Activated CD8-positive, alpha-beta T cell treated with anti-CD3 and anti-CD28 coated beads, Interleukin-2, amount 10 ng/mL, durations not matched to agents 7 days and 5 days (primary cell): ENCODE results near the gene MAP3K1. TPM values are rescaled to one million over a fixed set of nuclear protein-coding genes. Genes with fewer than 3 reads are reported as not detected.
A peak's percentile ranks its signal among the peaks of the same experiment; 100 is the strongest.

Experiments
- ATAC-seq: fragments of 150-1000 bp; cut with Tn5 transposase; one replicate; pipeline ENCODE4 v1.10.0; 2021; ENCODE audit warnings: moderate library complexity
- CTCF ChIA-PET: fragments of 350-600 bp; sonication (Branson Sonifier 250); formaldehyde crosslinking; loops from one replicate; lab custom pipeline; 2021; ENCODE audit warnings: antibody characterized with exemption; lab: Charles Lee
- POLR2A ChIA-PET: fragments of 350-600 bp; sonication (Branson Sonifier 250); formaldehyde crosslinking; loops from one replicate; lab custom pipeline; 2021; ENCODE audit warnings: antibody characterized with exemption; lab: Charles Lee
- DNase-seq: peaks from one replicate; pipeline ENCODE4 v3.0.0-alpha.2; 2020
- H3K27ac Mint-ChIP-seq: one replicate; pipeline ENCODE4 v1.8.0; 2021; ENCODE audit warnings: mild to moderate bottlenecking, mixed read lengths
- H3K27me3 Mint-ChIP-seq: one replicate; pipeline ENCODE4 v1.8.0; 2021; ENCODE audit warnings: low read depth, mixed read lengths
- H3K36me3 Mint-ChIP-seq: one replicate; pipeline ENCODE4 v1.8.0; 2021; ENCODE audit warnings: low read depth, mixed read lengths
- H3K4me1 Mint-ChIP-seq: one replicate; pipeline ENCODE4 v1.8.0; 2021; ENCODE audit warnings: low read depth, mixed read lengths
- H3K4me3 Mint-ChIP-seq: one replicate; pipeline ENCODE4 v1.8.0; 2021; ENCODE audit warnings: mild to moderate bottlenecking, mixed read lengths
- H3K9me3 Mint-ChIP-seq: one replicate; pipeline ENCODE4 v1.8.0; 2022; ENCODE audit warnings: mixed read lengths; ENCODE audit not compliant: insufficient read depth
- total RNA-seq, 2 experiments: library from RNA; stranded (reverse); gene quantifications; one replicate each; pipeline ENCODE4 v1.2.3, GENCODE V29; 2021

MAP3K1 gene
- total RNA-seq, 2 experiments from 2014 or later, result 24.1 to 25.1 TPM

DNA sequence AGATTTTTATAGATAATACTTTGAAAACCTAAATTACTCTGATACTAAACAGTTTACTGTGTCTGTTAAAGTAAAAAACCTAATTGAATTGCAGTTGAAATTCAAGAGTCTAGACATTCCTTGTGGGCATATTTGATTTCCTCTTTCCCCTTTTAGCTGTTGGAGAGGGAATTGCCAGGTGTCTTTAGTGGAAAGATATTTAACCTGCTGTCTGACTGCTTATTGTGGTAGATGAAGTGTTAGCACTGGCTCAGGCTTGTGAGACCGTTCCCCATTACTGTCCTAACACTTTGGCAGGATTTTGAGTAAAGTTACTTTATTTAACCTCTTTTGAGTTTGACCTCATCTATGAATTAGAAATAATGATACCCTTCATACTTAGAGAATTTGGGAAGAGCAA lies 16.4 kb downstream of the MAP3K1 start:
- POLR2A ChIA-PET, result no interaction called here
- H3K4me3 Mint-ChIP-seq, result no peak overlapping the region
- DNase-seq (no peak), ATAC-seq (no peak)
- H3K27ac Mint-ChIP-seq, result no peak overlapping the region
- CTCF ChIA-PET, result no interaction called here
- no peaks in the 10 kb centered on the region for H3K27me3 Mint-ChIP-seq
- H3K4me1 Mint-ChIP-seq, result peaks cover 58% of the 10 kb centered on the region
- peaks cover 2% of the 10 kb centered on the region for H3K36me3 Mint-ChIP-seq
- no peaks in the 10 kb centered on the region for H3K9me3 Mint-ChIP-seq

DNA sequence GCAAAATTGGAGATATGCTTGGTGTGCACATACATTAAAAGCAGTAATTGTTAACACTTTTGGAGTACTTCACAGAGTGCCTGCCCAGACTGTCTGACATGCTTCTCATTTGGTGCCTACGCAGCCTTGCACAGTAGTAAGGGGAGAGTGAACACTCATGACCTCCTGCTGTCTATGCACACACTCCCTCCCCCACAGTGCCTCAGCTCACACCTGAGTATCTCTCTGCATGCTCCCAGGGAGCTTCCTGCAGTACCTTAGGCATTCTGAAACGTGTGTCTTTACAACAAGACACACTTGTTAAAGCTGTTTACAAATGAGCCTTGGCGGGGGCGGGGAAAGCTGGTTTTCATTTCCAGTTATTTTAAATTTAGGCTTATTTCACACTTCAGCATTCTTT lies 18.0 kb downstream of the MAP3K1 start:
- POLR2A ChIA-PET, result no interaction called here
- no peak for ATAC-seq
- Mint-ChIP-seq H3K4me1 (peaks cover 55% of the 10 kb centered on the region), H3K27ac (no peak overlapping the region), H3K4me3 (no peak overlapping the region), H3K36me3 (peaks cover 2% of the 10 kb centered on the region), H3K9me3 (no peaks in the 10 kb centered on the region), H3K27me3 (no peaks in the 10 kb centered on the region)
- no peak for DNase-seq
- CTCF ChIA-PET, result interaction anchor here (2.9 kb wide), 1 partner anchor 562 kb away, joined by 25 read pairs; no protein-coding TSS in a partner anchor

DNA sequence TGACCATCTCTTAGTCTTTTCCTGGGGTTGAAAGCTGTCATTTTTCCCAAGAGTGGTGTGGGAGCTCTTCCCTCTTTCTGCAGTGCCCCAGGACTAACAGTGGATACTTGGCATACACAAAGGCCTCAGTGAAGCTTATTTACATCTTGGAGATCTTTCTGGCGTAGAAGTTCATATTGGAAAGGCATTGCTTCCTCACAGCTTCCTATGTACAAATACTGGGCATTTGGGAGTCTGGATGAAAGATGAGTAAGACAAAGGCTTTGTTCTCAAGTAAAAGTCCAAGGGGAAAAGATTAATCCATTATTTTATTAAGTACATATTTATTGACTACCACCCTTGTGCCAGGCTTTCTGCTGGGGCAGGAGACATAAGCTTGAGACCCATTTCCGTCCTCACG lies 22.0 kb downstream of the MAP3K1 start:
- H3K27me3 Mint-ChIP-seq, result no peaks in the 10 kb centered on the region
- peaks cover 39% of the 10 kb centered on the region for H3K4me1 Mint-ChIP-seq
- ChIA-PET CTCF (interaction anchor here (0.9 to 2.9 kb wide), 17 partner anchors 11 to 883 kb away, joined by 3 to 112 read pairs (median 8); no protein-coding TSS in a partner anchor), POLR2A (no interaction called here)
- ATAC-seq (no peak), DNase-seq (no peak)
- H3K27ac Mint-ChIP-seq, result no peak overlapping the region
- H3K36me3 Mint-ChIP-seq, result no peaks in the 10 kb centered on the region
- H3K4me3 Mint-ChIP-seq, result no peak overlapping the region
- H3K9me3 Mint-ChIP-seq, result no peaks in the 10 kb centered on the region

DNA sequence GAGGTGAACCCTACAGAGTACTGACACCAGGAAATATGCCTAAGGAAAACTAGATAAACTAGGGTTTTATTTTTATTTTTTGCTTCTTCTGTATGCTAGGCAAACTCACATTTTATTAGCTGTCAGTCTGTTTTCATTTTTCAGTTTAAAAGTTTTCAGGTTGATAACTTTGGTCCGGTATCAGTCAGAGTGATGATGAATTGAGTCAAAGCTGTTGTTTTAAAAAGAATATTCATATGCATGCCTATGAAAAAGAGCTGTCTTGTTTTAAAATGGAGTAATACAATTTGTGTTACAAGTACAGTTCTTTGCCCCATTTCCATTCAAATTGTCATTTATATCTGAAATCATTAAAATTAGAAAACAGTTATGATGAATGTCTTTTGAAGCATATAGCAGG lies 22.6 kb downstream of the MAP3K1 start:
- no peak overlapping the region for H3K4me3 Mint-ChIP-seq

DNA sequence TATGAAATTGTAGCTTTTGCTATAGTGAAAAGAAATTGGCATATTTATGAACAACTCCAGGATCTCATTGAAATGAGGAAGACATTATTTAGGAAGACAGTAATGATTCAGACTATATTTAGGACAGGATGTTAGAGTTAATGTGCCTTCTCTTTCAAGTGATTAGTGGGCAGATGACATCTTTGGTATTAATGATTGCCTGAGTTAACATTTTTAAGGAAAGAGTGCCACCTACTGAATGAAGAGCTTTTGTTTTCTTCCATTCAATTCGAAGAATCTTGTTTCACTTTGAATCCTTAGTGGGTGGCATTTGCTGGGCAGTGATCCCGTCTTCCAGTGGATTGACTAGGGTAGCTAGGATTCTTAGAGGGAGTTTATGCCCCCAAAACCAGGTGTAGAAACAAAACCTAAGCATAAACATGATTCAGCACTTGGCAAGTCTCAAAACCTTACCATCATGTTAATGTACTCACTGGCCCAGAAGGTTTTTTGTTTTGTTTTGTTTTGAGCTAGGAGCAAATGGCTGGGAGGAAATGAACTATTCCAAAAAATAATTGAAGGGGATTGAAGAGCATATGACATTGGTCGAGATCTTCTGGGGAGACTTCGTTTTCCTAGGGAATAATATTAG lies 23.2 kb downstream of the MAP3K1 start:
- peaks cover 32% of the 10 kb centered on the region for H3K4me1 Mint-ChIP-seq
- POLR2A ChIA-PET, result interaction anchor here (1.2 to 1.4 kb wide), 3 partner anchors 13 to 568 kb away, joined by 3 to 4 read pairs (median 3); no protein-coding TSS in a partner anchor
- peak overlapping the region; percentile 30 for H3K4me3 Mint-ChIP-seq

More for the DNA sequence above, 22.6 kb downstream of the MAP3K1 start:
- no peak for DNase-seq
- ChIA-PET POLR2A (interaction anchor here (1.2 kb wide), 2 partner anchors 13 to 32 kb away, joined by 3 read pairs; no protein-coding TSS in a partner anchor), CTCF (interaction anchor here (0.7 to 2.9 kb wide), 37 partner anchors 9 to 901 kb away, joined by 3 to 112 read pairs (median 4); no protein-coding TSS in a partner anchor)
- Mint-ChIP-seq H3K36me3 (no peaks in the 10 kb centered on the region), H3K9me3 (no peaks in the 10 kb centered on the region), H3K4me1 (peaks cover 37% of the 10 kb centered on the region), H3K27ac (no peak overlapping the region), H3K27me3 (no peaks in the 10 kb centered on the region)
- no peak for ATAC-seq

DNA sequence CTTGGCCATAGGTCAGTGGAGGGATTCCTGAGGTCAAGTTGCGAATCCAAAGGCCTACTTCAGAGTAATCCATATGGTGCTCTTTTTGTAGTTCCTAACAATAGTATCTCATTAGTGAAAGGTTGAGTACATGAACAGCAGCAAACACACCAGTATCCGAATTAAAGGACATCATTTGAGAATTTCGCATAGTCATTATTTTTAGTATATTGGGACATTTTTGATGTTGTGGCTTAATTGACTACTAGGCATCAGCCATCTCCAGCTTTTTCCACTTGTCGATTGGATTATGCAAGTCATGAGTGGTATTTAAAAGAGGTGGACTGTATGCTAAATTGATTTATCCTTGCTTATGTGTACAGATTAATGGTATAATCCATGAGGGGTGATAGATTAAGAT lies 23.7 kb downstream of the MAP3K1 start:
- CTCF ChIA-PET, result interaction anchor here (0.6 to 2.9 kb wide), 32 partner anchors 9 to 902 kb away, joined by 3 to 112 read pairs (median 4); no protein-coding TSS in a partner anchor
- ATAC-seq (no peak), DNase-seq (no peak)
- Mint-ChIP-seq H3K27ac (no peak overlapping the region), H3K4me1 (peaks cover 32% of the 10 kb centered on the region), H3K36me3 (no peaks in the 10 kb centered on the region), H3K4me3 (no peak overlapping the region), H3K27me3 (no peaks in the 10 kb centered on the region), H3K9me3 (no peaks in the 10 kb centered on the region)
- POLR2A ChIA-PET, result interaction anchor here (1.2 to 1.4 kb wide), 3 partner anchors 14 to 568 kb away, joined by 3 to 4 read pairs (median 3); no protein-coding TSS in a partner anchor

More for the DNA sequence above, 23.2 kb downstream of the MAP3K1 start:
- CTCF ChIA-PET, result interaction anchor here (0.6 to 2.9 kb wide), 40 partner anchors 9 to 901 kb away, joined by 3 to 112 read pairs (median 4); no protein-coding TSS in a partner anchor
- ATAC-seq (peak; percentile 47), DNase-seq (no peak)
- no peaks in the 10 kb centered on the region for H3K9me3 Mint-ChIP-seq
- no peaks in the 10 kb centered on the region for H3K27me3 Mint-ChIP-seq
- no peaks in the 10 kb centered on the region for H3K36me3 Mint-ChIP-seq
- no peak overlapping the region for H3K27ac Mint-ChIP-seq

DNA sequence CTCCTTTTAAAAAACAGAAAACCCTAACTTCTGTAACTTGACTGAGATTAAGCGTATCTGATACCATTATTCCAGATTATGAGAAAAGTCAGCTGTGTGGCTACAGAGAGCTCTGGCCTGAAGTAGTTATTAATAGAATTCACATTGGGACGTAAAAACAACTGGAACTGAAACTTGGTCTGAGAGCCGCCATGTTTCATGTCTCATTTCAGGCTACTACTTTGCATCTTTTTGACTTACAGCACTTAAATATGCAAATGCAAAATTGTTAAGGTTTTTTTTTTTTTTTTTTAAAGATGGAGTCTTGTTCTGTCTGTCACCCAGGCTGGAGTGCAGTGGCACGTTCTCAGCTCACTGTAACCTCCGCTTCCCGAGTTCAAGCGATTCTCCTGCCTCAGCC lies 25.2 kb downstream of the MAP3K1 start:
- ChIA-PET POLR2A (no interaction called here), CTCF (interaction anchor here (0.6 to 1.7 kb wide), 2 partner anchors 81 to 570 kb away, joined by 3 to 6 read pairs; no protein-coding TSS in a partner anchor)
- no peak overlapping the region for H3K4me3 Mint-ChIP-seq
- no peaks in the 10 kb centered on the region for H3K27me3 Mint-ChIP-seq
- H3K9me3 Mint-ChIP-seq, result no peaks in the 10 kb centered on the region
- H3K27ac Mint-ChIP-seq, result no peak overlapping the region
- no peak for DNase-seq
- no peak for ATAC-seq
- H3K36me3 Mint-ChIP-seq, result no peaks in the 10 kb centered on the region
- H3K4me1 Mint-ChIP-seq, result peaks cover 38% of the 10 kb centered on the region

DNA sequence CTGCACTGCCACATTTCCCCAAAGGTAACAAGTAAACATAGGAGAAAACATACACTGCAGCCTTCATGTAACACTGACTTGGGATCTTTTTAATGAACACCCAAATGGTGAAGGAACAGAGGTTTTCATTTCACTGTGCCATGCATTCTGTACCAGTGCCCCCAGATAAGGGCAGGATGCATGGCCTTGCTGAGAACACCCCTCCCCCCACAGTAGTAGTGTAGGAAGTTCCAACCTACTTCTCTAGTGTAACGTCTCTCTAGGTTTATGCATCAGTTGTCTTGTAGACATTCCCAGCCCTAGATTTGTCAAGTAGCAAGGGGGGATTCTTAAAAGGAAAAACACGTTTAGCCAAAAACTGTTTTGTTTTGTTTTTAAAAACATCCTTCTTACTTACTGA lies 29.9 kb downstream of the MAP3K1 start:
- ATAC-seq (peak; percentile 44), DNase-seq (no peak)
- ChIA-PET CTCF (no interaction called here), POLR2A (no interaction called here)
- Mint-ChIP-seq H3K36me3 (no peaks in the 10 kb centered on the region), H3K9me3 (no peaks in the 10 kb centered on the region), H3K27me3 (no peaks in the 10 kb centered on the region), H3K27ac (no peak overlapping the region), H3K4me1 (peaks cover 38% of the 10 kb centered on the region), H3K4me3 (no peak overlapping the region)

DNA sequence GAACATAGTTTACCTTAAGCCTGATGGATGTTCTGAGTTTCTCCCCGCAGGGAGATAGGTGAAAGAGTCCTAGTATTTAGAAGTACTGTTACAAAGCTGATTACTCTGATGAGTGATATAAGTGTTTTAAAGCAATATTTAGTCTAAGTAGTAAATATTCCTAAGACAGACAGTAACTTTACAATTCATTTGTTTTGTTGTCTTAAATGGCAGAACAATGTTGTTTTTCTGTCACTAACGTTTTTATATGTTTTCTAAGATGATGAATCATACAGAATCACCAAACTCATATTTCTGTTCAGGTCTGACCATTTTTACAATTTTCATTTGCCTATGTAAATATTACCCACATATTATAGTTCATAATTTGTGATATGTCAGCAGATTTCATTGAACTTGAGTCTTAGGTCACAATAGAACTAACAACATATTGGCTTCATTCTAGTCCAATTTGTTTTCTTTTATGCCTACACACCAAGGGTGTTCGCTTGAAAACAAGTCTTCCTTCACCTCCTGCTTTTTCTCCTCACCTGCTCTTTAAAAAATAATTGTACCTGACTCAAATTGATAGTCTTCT lies 30.6 kb downstream of the MAP3K1 start:
- Mint-ChIP-seq H3K4me1 (peaks cover 42% of the 10 kb centered on the region), H3K27me3 (no peaks in the 10 kb centered on the region), H3K4me3 (no peak overlapping the region), H3K27ac (no peak overlapping the region), H3K36me3 (no peaks in the 10 kb centered on the region), H3K9me3 (no peaks in the 10 kb centered on the region)
- ATAC-seq (no peak), DNase-seq (no peak)
- ChIA-PET CTCF (no interaction called here), POLR2A (no interaction called here)

DNA sequence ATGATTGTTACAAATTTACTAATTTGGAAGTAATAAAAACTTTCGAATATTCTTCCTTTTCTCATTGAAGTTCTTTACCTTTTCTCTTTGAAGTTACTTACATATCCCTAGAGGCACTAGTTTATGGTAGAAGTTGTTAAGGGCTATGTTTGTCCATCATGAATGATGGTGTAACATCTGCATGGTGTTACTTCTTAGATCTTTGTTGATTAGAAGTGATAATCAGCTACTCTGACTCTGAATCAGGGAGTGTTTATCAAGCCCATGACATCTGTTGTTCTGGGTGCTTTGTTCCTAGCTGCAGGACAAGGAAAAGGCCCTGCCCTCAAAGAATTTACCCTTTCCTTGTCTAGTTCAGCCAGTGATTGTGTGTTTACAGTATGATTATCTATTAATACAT lies 32.9 kb downstream of the MAP3K1 start:
- Mint-ChIP-seq H3K9me3 (no peaks in the 10 kb centered on the region), H3K27me3 (no peaks in the 10 kb centered on the region), H3K4me1 (peaks cover 63% of the 10 kb centered on the region), H3K4me3 (no peak overlapping the region), H3K36me3 (peaks cover 3% of the 10 kb centered on the region), H3K27ac (no peak overlapping the region)
- ATAC-seq (no peak), DNase-seq (no peak)
- ChIA-PET POLR2A (no interaction called here), CTCF (interaction anchor here (0.7 to 2.3 kb wide), 4 partner anchors 9 to 578 kb away, joined by 3 to 10 read pairs (median 3); no protein-coding TSS in a partner anchor)

DNA sequence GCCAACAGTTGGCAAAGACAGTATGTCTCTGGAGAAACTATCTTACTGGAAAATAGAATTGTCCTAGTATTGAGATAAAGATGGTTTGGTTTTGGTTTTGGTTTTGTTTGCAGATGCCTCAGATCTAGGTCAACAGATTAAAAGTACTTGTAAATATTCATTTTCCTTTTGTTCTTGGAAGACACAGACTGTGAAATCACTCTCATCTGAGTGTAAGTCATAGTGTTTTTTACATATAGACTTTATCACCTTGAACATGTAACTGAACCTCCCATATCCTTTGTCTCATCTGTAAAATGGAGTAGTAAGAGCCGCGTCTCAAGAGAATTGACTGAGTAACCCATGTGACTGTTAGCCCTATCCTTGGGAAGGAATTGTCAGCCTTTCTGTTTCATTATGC lies 34.3 kb downstream of the MAP3K1 start:
- Mint-ChIP-seq H3K36me3 (peaks cover 3% of the 10 kb centered on the region), H3K27me3 (no peaks in the 10 kb centered on the region)

DNA sequence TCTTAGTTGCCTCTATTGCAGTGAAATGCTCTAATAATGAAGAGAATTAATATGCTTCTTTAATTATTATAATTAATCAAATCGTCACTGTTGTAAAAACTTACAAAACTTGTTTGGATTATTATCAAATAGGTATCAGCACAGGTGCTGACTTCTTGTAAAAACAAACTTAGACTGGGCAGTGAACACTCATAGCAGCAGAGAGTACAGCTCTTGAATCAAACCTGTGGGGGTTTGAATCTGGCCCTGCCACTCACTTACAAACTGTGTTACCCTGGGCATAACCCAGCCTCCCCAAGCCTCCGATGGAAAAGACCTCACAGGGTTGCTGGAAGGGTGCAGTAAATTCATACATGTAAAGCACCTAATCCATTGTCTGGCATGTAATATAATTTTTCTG lies 35.1 kb downstream of the MAP3K1 start:
- no peaks in the 10 kb centered on the region for H3K9me3 Mint-ChIP-seq
- ATAC-seq (no peak), DNase-seq (no peak)
- ChIA-PET POLR2A (no interaction called here), CTCF (no interaction called here)
- H3K27ac Mint-ChIP-seq, result no peak overlapping the region
- peaks cover 69% of the 10 kb centered on the region for H3K4me1 Mint-ChIP-seq
- H3K4me3 Mint-ChIP-seq, result no peak overlapping the region
- H3K27me3 Mint-ChIP-seq, result no peaks in the 10 kb centered on the region
- H3K36me3 Mint-ChIP-seq, result peaks cover 3% of the 10 kb centered on the region

More for the DNA sequence above, 34.3 kb downstream of the MAP3K1 start:
- ATAC-seq (peak; percentile 53), DNase-seq (no peak)
- Mint-ChIP-seq H3K4me3 (no peak overlapping the region), H3K27ac (no peak overlapping the region), H3K9me3 (no peaks in the 10 kb centered on the region), H3K4me1 (peaks cover 69% of the 10 kb centered on the region)
- POLR2A ChIA-PET, result no interaction called here
- CTCF ChIA-PET, result interaction anchor here (2.3 kb wide), 1 partner anchor 12 kb away, joined by 10 read pairs; no protein-coding TSS in a partner anchor
